Lung (tissue), 12 donors: ENCODE data around the gene NDUFA11. TPM values are rescaled to one million over a fixed set of nuclear protein-coding genes. Genes with fewer than 3 reads are reported as not detected.

Experiments used
- ATAC-seq: fragments of 200-7000 bp; cut with Tn5 transposase; one replicate; pipeline ENCODE4 v1.9.1; 2020; ENCODE audit warnings: moderate number of reproducible peaks; ENCODE audit not compliant: insufficient read depth, low FRiP score
- DNase-seq, 3 donors: peaks; one replicate each; pipeline ENCODE4 v3.0.0-alpha.2; 2013 to 2017
- H3K27ac ChIP-seq, 2 donors: one replicate each; pipeline ENCODE4 v1.5.1; 2013; ENCODE audit warnings: mild to moderate bottlenecking in 2 of 2, moderate library complexity in 2 of 2, control low read depth in 1 of 2, inconsistent platforms in 1 of 2, low read depth in 1 of 2, low read length in 1 of 2
- H3K27me3 ChIP-seq, 3 donors: one replicate each; pipeline ENCODE4 v1.5.1; 2013; ENCODE audit warnings: low read length in 2 of 3; ENCODE audit not compliant: control insufficient read depth in 3 of 3, insufficient read depth in 3 of 3
- H3K36me3 ChIP-seq, 4 donors: one replicate each; pipeline ENCODE4 v1.5.1; 2013; ENCODE audit warnings: low read length in 4 of 4, mild to moderate bottlenecking in 1 of 4, moderate library complexity in 1 of 4; ENCODE audit not compliant: control insufficient read depth in 4 of 4, insufficient read depth in 4 of 4
- H3K4me1 ChIP-seq, 5 donors: one replicate each; pipeline ENCODE4 v1.5.1; 2013; ENCODE audit warnings: low read length in 5 of 5, mild to moderate bottlenecking in 2 of 5, moderate library complexity in 1 of 5; ENCODE audit not compliant: control insufficient read depth in 5 of 5, insufficient read depth in 5 of 5
- H3K4me3 ChIP-seq: one replicate; pipeline ENCODE4 v1.5.1; 2013; ENCODE audit warnings: mild to moderate bottlenecking, control low read depth, moderate library complexity
- H3K9ac ChIP-seq, 2 donors: one replicate each; pipeline ENCODE4 v1.5.1; 2013; ENCODE audit warnings: low read length in 2 of 2, control low read depth in 1 of 2; ENCODE audit not compliant: insufficient read depth in 1 of 2
- H3K9me3 ChIP-seq, 4 donors: one replicate each; pipeline ENCODE4 v1.5.1; 2013; ENCODE audit warnings: low read length in 3 of 4, mild to moderate bottlenecking in 1 of 4, moderate library complexity in 1 of 4; ENCODE audit not compliant: control insufficient read depth in 4 of 4, insufficient read depth in 3 of 4
- WGBS, 2 donors: extraction: QIAGEN DNeasy Blood & Tissue Kit; methylation state at CpG; one replicate each; pipeline ENCODE4 v1.1.7; 2013; 5-methylcytosine and 5-hydroxymethylcytosine counted together
- polyA plus RNA-seq, 2 donors: library from polyadenylated mRNA; stranded (reverse); fragments of 200-250 nt; gene quantifications; one replicate each; pipeline ENCODE4 v1.2.1, GENCODE V29; 2013
- total RNA-seq, 2 donors: library from RNA; depleted of rRNA in 1 of 2; stranded (reverse); fragments of >200 nt in 1 of 2; gene quantifications; one replicate each; pipeline ENCODE4 v1.2.1, GENCODE V29; 2014 to 2021
- TF ChIP-seq, protein P1 (sequence below): IDR thresholded peaks from 2 replicates; pipeline ENCODE4 v1.5.1; 2012; ENCODE audit warnings: mild to moderate bottlenecking; ENCODE audit errors: control extremely low read depth, extremely low read depth
- donor health status: control.
- donor health status: control.
- donor health status: Bipolar disorder and iron deficiency.
- donor health status: healthy.
- donor health status: DM: yes; HTN: yes; CAD: no.

Gene NDUFA11
- total and polyA plus RNA-seq, 4 donors, result 52.5 to 344 (median 278) TPM

- no peak for ATAC-seq
- Histone ChIP-seq H3K9me3 (no peaks in the 10 kb centered on the region), H3K36me3 (peaks cover 25 to 81% (median 49%) of the 10 kb centered on the region in 4 donors), H3K27ac (no peak overlapping the region), H3K4me1 (no peaks in the 10 kb centered on the region), H3K9ac (no peak overlapping the region), H3K27me3 (no peaks in the 10 kb centered on the region), H3K4me3 (no peak overlapping the region)
- DNase-seq, result no peak
- TF ChIP-seq, protein P1, sequence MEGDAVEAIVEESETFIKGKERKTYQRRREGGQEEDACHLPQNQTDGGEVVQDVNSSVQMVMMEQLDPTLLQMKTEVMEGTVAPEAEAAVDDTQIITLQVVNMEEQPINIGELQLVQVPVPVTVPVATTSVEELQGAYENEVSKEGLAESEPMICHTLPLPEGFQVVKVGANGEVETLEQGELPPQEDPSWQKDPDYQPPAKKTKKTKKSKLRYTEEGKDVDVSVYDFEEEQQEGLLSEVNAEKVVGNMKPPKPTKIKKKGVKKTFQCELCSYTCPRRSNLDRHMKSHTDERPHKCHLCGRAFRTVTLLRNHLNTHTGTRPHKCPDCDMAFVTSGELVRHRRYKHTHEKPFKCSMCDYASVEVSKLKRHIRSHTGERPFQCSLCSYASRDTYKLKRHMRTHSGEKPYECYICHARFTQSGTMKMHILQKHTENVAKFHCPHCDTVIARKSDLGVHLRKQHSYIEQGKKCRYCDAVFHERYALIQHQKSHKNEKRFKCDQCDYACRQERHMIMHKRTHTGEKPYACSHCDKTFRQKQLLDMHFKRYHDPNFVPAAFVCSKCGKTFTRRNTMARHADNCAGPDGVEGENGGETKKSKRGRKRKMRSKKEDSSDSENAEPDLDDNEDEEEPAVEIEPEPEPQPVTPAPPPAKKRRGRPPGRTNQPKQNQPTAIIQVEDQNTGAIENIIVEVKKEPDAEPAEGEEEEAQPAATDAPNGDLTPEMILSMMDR, result no peak
- WGBS, 2 donors, result 90 to 93% methylated on average over 12 of the region's 12 CpGs
Observed at GRCh38 chr19:5922161-5922545, 18.6 kb upstream of the NDUFA11 start.

DNA sequence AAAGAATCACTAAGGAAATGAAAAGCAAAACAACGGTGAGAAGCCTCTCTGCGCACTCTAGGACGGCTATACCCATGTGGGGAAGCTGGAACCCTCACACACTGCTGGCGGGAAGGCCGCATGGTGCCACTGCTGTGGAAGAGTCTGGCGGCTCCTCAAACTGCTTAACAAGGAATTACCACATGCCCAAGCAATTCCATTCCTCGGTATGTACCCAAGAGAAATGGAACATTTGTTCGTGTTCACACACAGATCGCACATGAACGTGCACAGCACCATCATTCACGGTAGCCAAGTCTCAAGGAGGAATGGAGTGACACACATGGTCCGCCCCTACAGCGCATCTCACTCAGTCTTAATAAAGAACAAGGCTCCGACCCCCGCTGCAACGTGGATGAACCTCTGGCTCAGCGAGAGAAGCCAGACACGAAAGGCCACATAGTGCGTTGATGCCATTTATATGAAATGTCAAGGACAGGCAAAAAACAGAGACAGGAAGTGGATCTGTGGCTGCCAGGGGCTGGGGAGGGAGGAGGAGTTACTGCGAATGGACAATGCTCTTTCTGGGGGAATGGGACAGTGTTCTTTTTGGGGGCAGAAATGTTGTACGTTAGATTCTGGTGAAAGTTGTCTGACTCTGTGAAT, 18.0 kb upstream of the NDUFA11 start:
- WGBS, 2 donors, result 86 to 90% methylated on average over 21 of the region's 21 CpGs
- Histone ChIP-seq H3K27me3 (no peaks in the 10 kb centered on the region), H3K27ac (no peak overlapping the region), H3K9me3 (no peaks in the 10 kb centered on the region), H3K4me1 (no peaks in the 10 kb centered on the region), H3K4me3 (no peak overlapping the region), H3K36me3 (peaks cover 30 to 81% (median 50%) of the 10 kb centered on the region in 4 donors), H3K9ac (no peak overlapping the region)
- TF ChIP-seq, protein P1, result no peak
- DNase-seq (no peak), ATAC-seq (no peak)

DNA sequence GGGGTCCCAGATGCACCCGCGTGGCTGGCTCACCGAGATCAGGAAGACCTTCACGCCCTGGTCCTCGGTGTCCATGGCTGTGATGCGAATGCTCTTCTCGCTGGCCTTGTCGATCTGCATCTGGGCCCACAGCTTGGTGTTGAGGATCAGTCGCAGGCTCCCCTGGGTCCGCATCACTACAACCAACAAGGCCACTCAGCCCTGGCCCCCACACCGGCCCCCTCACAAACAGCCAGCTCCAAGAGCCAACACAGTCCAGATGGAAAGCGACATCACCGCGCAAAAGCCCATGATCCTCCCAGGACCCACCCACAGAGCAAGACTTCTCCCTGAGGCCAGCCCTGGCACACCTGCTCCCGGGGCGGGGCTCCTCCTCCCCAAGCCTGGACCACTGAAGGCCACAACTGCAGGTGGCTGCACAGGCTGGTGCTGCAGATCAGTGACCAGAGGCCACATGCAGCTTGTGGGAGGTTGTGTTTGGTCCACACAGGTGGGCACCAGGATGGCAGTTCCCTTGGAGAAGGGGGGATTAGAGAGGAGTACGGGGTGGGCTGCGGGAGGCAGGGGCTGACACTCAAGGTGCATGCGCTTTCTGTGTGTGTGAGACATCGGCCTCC, 15.0 kb upstream of the NDUFA11 start:
- Histone ChIP-seq H3K4me3 (no peak overlapping the region), H3K27me3 (no peaks in the 10 kb centered on the region), H3K36me3 (peaks cover 24 to 66% (median 32%) of the 10 kb centered on the region in 4 donors), H3K9ac (no peak overlapping the region), H3K9me3 (no peaks in the 10 kb centered on the region), H3K4me1 (peaks cover 0 to 13% (median 4%) of the 10 kb centered on the region in 5 donors), H3K27ac (no peak overlapping the region)
- ATAC-seq (no peak), DNase-seq (no peak)
- TF ChIP-seq, protein P1, result no peak
- 97% methylated on average over 20 of the region's 20 CpGs for WGBS, 2 donors
